GM20431 (cell line): ENCODE measurements around the gene ITGAL.

Experiments
- in situ Hi-C: fragments of 300-500 bp; cut with MseI, MboI; formaldehyde crosslinking; loops from one replicate; pipeline ENCODE4 v1.15.0; 2020; ENCODE audit warnings: low sequenced_read_pairs; ENCODE audit not compliant: unreplicated experiment

ITGAL gene

GRCh38 chr16:30485818-30486436, 13.4 kb downstream of the ITGAL start:
- in situ Hi-C loops: no loop called here

GRCh38 chr16:30488764-30489605, 16.4 kb downstream of the ITGAL start:
- in situ Hi-C loops: no loop called here

GRCh38 chr16:30490210-30490609, 17.7 kb downstream of the ITGAL start:
- in situ Hi-C loops: no loop called here

GRCh38 chr16:30491229-30491628, 18.7 kb downstream of the ITGAL start:
- in situ Hi-C loops: no loop called here

- in situ Hi-C loops: no loop called here
Observed at GRCh38 chr16:30491744-30492308, 19.3 kb downstream of the ITGAL start.

GRCh38 chr16:30493941-30494488, 21.5 kb downstream of the ITGAL start:
- in situ Hi-C loops: no loop called here

GRCh38 chr16:30494709-30495108, 22.2 kb downstream of the ITGAL start:
- in situ Hi-C loops: no loop called here

GRCh38 chr16:30499284-30499683, 26.7 kb downstream of the ITGAL start:
- in situ Hi-C loops: no loop called here

GRCh38 chr16:30503403-30504296, 31.1 kb downstream of the ITGAL start:
- in situ Hi-C loops: no loop called here

GRCh38 chr16:30509081-30509765, 36.7 kb downstream of the ITGAL start:
- in situ Hi-C loops: no loop called here

GRCh38 chr16:30510376-30510938, 37.9 kb downstream of the ITGAL start:
- in situ Hi-C loops: no loop called here

- in situ Hi-C loops: no loop called here
Observed at GRCh38 chr16:30511509-30511908, 39.0 kb downstream of the ITGAL start.

- in situ Hi-C loops: no loop called here
Observed at GRCh38 chr16:30515275-30515674, 42.7 kb downstream of the ITGAL start.

GRCh38 chr16:30518552-30518951, 46.0 kb downstream of the ITGAL start:
- in situ Hi-C loops: no loop called here

GRCh38 chr16:30519120-30520049, 46.8 kb downstream of the ITGAL start:
- in situ Hi-C loops: no loop called here

GRCh38 chr16:30521476-30521872, 48.9 kb downstream of the ITGAL start:
- in situ Hi-C loops: no loop called here

- in situ Hi-C loops: no loop called here
Observed at GRCh38 chr16:30521873-30522641, 49.5 kb downstream of the ITGAL start.
